Measurements from ENCODE around the gene SEC61A1.
A peak's percentile ranks its signal among the peaks of the same experiment; 100 is the strongest.

SEC61A1 gene

GRCh38 chr3:128060473-128061381 lies 8.5 kb downstream of the SEC61A1 start:
- DNase-seq (ENCODE audit: low spot score): no peak

- no peak for DNase-seq (ENCODE audit: low spot score)
Measured at GRCh38 chr3:128062033-128062745, 10.0 kb downstream of the SEC61A1 start.

- no peak for DNase-seq (ENCODE audit: low spot score)
Measured at GRCh38 chr3:128063865-128064264, 11.6 kb downstream of the SEC61A1 start.

- no peak for DNase-seq (ENCODE audit: low spot score)
Measured at GRCh38 chr3:128064962-128065361, 12.7 kb downstream of the SEC61A1 start.

GRCh38 chr3:128066114-128066513 lies 13.9 kb downstream of the SEC61A1 start:
- DNase-seq (ENCODE audit: low spot score): no peak

GRCh38 chr3:128066676-128067075 lies 14.4 kb downstream of the SEC61A1 start:
- no peak for DNase-seq (ENCODE audit: low spot score)

GRCh38 chr3:128067489-128067888 lies 15.3 kb downstream of the SEC61A1 start:
- DNase-seq (ENCODE audit: low spot score): peak; percentile 12

GRCh38 chr3:128068156-128068620 lies 16.0 kb downstream of the SEC61A1 start:
- peak; percentile 53 for DNase-seq (ENCODE audit: low spot score)

GRCh38 chr3:128069271-128069670 lies 17.0 kb downstream of the SEC61A1 start:
- no peak for DNase-seq (ENCODE audit: low spot score)

GRCh38 chr3:128070898-128071591 lies 18.8 kb downstream of the SEC61A1 start:
- no peak for DNase-seq (ENCODE audit: low spot score)

GRCh38 chr3:128071771-128072453 lies 19.7 kb downstream of the SEC61A1 start:
- DNase-seq (ENCODE audit: low spot score): no peak

GRCh38 chr3:128072454-128073184 lies 20.4 kb downstream of the SEC61A1 start:
- no peak for DNase-seq (ENCODE audit: low spot score)

- no peak for DNase-seq (ENCODE audit: low spot score)
Measured at GRCh38 chr3:128073185-128073725, 21.0 kb downstream of the SEC61A1 start.

- DNase-seq (ENCODE audit: low spot score): no peak
Measured at GRCh38 chr3:128073807-128074206, 21.6 kb downstream of the SEC61A1 start.

GRCh38 chr3:128074851-128075521 lies 22.7 kb downstream of the SEC61A1 start:
- no peak for DNase-seq (ENCODE audit: low spot score)

GRCh38 chr3:128075522-128076482 lies 23.6 kb downstream of the SEC61A1 start:
- peak; percentile 85 for DNase-seq (ENCODE audit: low spot score)

- DNase-seq (ENCODE audit: low spot score): peak; percentile 50
Measured at GRCh38 chr3:128076483-128077201, 24.4 kb downstream of the SEC61A1 start.

GRCh38 chr3:128077202-128077624 lies 25.0 kb downstream of the SEC61A1 start:
- DNase-seq (ENCODE audit: low spot score): peak; percentile 8

All from cerebellar cortex (tissue), 1 donor.